H1 (cell line): ENCODE measurements around the gene TMEM79. TPM values are rescaled to one million over a fixed set of nuclear protein-coding genes. Genes with fewer than 3 reads are reported as not detected.

ENCODE experiments used
- CTCF ChIA-PET: fragments of 300-600 bp; sonication (Branson Sonifier 250); formaldehyde crosslinking; loops from one replicate; lab custom pipeline; 2021; ENCODE audit not compliant: partially characterized antibody; lab: Charles Lee
- POLR2A ChIA-PET: fragments of 300-600 bp; sonication (Branson Sonifier 250); formaldehyde crosslinking; loops from one replicate; lab custom pipeline; 2021; ENCODE audit warnings: inconsistent platforms; ENCODE audit not compliant: partially characterized antibody; lab: Charles Lee
- DNase-seq, 2 experiments: peaks; one replicate each; pipeline versions ENCODE4 v3.0.0 to v3.0.0-alpha.2; 2010 to 2022; ENCODE audit warnings: low spot score in 2 of 2, low read depth in 1 of 2, mixed read lengths in 1 of 2
- FAIRE-seq: peaks from 2 replicates; lab custom pipeline; 2011; peaks lifted over from hg19 to GRCh38; lab: Jason Lieb, UNC
- H2AFZ ChIP-seq: 2 replicates; pipeline ENCODE4 v1.8.1; 2012; ENCODE audit warnings: low read length, inconsistent platforms
- H2AK5ac ChIP-seq: 2 replicates; pipeline ENCODE4 v1.6.1; 2013; ENCODE audit warnings: low read depth, low read length
- H2BK120ac ChIP-seq: replicated peaks from 2 replicates; pipeline ENCODE3; 2013; ENCODE audit warnings: low read depth, low read length, inconsistent platforms
- H2BK12ac ChIP-seq: 2 replicates; pipeline ENCODE4 v1.6.1; 2013; ENCODE audit warnings: low read depth, low read length
- H2BK15ac ChIP-seq: 2 replicates; pipeline ENCODE4 v1.6.1; 2013; ENCODE audit warnings: low read length
- H2BK20ac ChIP-seq: 2 replicates; pipeline ENCODE4 v1.6.1; 2013; ENCODE audit warnings: low read length
- H2BK5ac ChIP-seq: 2 replicates; pipeline ENCODE4 v1.6.1; 2013; ENCODE audit warnings: low read depth, low read length
- H3K14ac ChIP-seq: 2 replicates; pipeline ENCODE4 v1.6.1; 2013; ENCODE audit warnings: inconsistent platforms; ENCODE audit not compliant: insufficient read length
- H3K18ac ChIP-seq: 2 replicates; pipeline ENCODE4 v1.6.1; 2013; ENCODE audit warnings: low read length; ENCODE audit errors: extremely low read depth
- H3K23ac ChIP-seq: 2 replicates; pipeline ENCODE4 v1.6.1; 2013; ENCODE audit warnings: inconsistent platforms; ENCODE audit not compliant: insufficient read length
- H3K23me2 ChIP-seq: 2 replicates; pipeline ENCODE4 v1.6.1; 2013; ENCODE audit warnings: low read depth, low read length
- H3K27ac ChIP-seq: 2 replicates; pipeline ENCODE4 v1.6.1; 2011; ENCODE audit warnings: low read depth, low read length, inconsistent platforms
- H3K27me3 ChIP-seq, 4 experiments: replicated peaks in 1 of 4; 1 replicate in 1 of 4; 2 replicates in 3 of 4; pipeline versions ENCODE4 v1.6.1 to v1.8.1; 2011 to 2013; ENCODE audit warnings: low read length in 3 of 4, mild to moderate bottlenecking in 3 of 4, inconsistent platforms in 2 of 4, mixed read lengths in 2 of 4, moderate library complexity in 1 of 4; ENCODE audit not compliant: control insufficient read depth in 3 of 4, insufficient read depth in 3 of 4; ENCODE audit errors: extremely low read depth in 1 of 4
- H3K36me3 ChIP-seq, 4 experiments: 2 replicates each; pipeline versions ENCODE4 v1.6.1 to v1.8.1; 2011 to 2013; ENCODE audit warnings: mild to moderate bottlenecking in 4 of 4, low read length in 3 of 4, moderate library complexity in 2 of 4, control low read depth in 1 of 4, inconsistent platforms in 1 of 4; ENCODE audit not compliant: insufficient read depth in 4 of 4, control insufficient read depth in 2 of 4
- H3K4ac ChIP-seq: replicated peaks from 2 replicates; pipeline ENCODE3; 2013; ENCODE audit warnings: low read length, low read depth, mixed read lengths, inconsistent platforms; ENCODE audit not compliant: insufficient read length
- H3K4me1 ChIP-seq, 4 experiments: replicated peaks in 1 of 4; 1 replicate in 1 of 4; 2 replicates in 3 of 4; pipeline versions ENCODE4 v1.6.1 to v1.8.1; 2011 to 2013; ENCODE audit warnings: low read length in 3 of 4, inconsistent platforms in 2 of 4, mixed read lengths in 1 of 4; ENCODE audit not compliant: insufficient read depth in 4 of 4, control insufficient read depth in 3 of 4
- H3K4me2 ChIP-seq, 2 experiments: 2 replicates each; pipeline versions ENCODE4 v1.6.1 to v1.8.1; 2011 to 2013; ENCODE audit warnings: low read depth in 2 of 2, low read length in 2 of 2, control low read depth in 1 of 2, inconsistent platforms in 1 of 2, mild to moderate bottlenecking in 1 of 2; ENCODE audit not compliant: insufficient read depth in 1 of 2
- H3K4me3 ChIP-seq, 4 experiments: fragments of 200-600, 300-600 bp in 1 of 4; sonication (generic), shearing (Covaris generic), sonication (Bioruptor Twin) in 1 of 4; 2 replicates each; pipeline versions ENCODE4 v1.5.1 to v1.8.1; 2011 to 2016; ENCODE audit warnings: low read length in 4 of 4, low read depth in 3 of 4, control low read depth in 2 of 4, inconsistent platforms in 2 of 4, mild to moderate bottlenecking in 2 of 4, mixed read lengths in 1 of 4, moderate library complexity in 1 of 4; ENCODE audit not compliant: insufficient read depth in 2 of 4; ENCODE audit errors: extremely low read depth in 1 of 4
- H3K56ac ChIP-seq: replicated peaks from 2 replicates; pipeline ENCODE3; 2013; ENCODE audit warnings: low read depth, mild to moderate bottlenecking, mixed read lengths, low read length, inconsistent platforms; ENCODE audit not compliant: insufficient read length
- H3K79me1 ChIP-seq: 2 replicates; pipeline ENCODE4 v1.6.1; 2013; ENCODE audit warnings: low read depth, low read length, control low read depth
- H3K79me2 ChIP-seq, 2 experiments: 2 replicates each; pipeline versions ENCODE4 v1.6.1 to v1.8.1; 2012 to 2013; ENCODE audit warnings: low read length in 2 of 2, mild to moderate bottlenecking in 2 of 2, inconsistent platforms in 1 of 2; ENCODE audit not compliant: insufficient read depth in 2 of 2, control insufficient read depth in 1 of 2
- H3K9ac ChIP-seq, 4 experiments: replicated peaks in 1 of 4; 1 replicate in 1 of 4; 2 replicates in 3 of 4; pipeline versions ENCODE4 v1.6.1 to v1.8.1; 2011 to 2013; ENCODE audit warnings: low read depth in 3 of 4, low read length in 3 of 4, control low read depth in 2 of 4, mild to moderate bottlenecking in 2 of 4, moderate library complexity in 2 of 4, inconsistent platforms in 1 of 4; ENCODE audit errors: extremely low read depth in 1 of 4
- H3K9me3 ChIP-seq, 2 experiments: 2 replicates each; pipeline versions ENCODE4 v1.6.1 to v1.8.1; 2012 to 2013; ENCODE audit warnings: mild to moderate bottlenecking in 2 of 2, moderate library complexity in 2 of 2, control low read depth in 1 of 2, inconsistent platforms in 1 of 2, low read depth in 1 of 2, low read length in 1 of 2, mixed read lengths in 1 of 2; ENCODE audit not compliant: insufficient read depth in 2 of 2
- H4K20me1 ChIP-seq, 2 experiments: replicated peaks in 1 of 2; 2 replicates each; pipeline versions ENCODE3 to v1.8.1; 2011 to 2013; ENCODE audit warnings: inconsistent platforms in 2 of 2, low read length in 2 of 2, mild to moderate bottlenecking in 1 of 2; ENCODE audit not compliant: insufficient read depth in 2 of 2, control insufficient read depth in 1 of 2
- H4K5ac ChIP-seq: 2 replicates; pipeline ENCODE4 v1.6.1; 2013; ENCODE audit warnings: low read length, low read depth, mixed read lengths, inconsistent platforms; ENCODE audit not compliant: insufficient read length
- H4K8ac ChIP-seq: 2 replicates; pipeline ENCODE4 v1.8.0; 2013; ENCODE audit warnings: mild to moderate bottlenecking, moderate library complexity, low read length, inconsistent platforms; ENCODE audit not compliant: insufficient read depth; ENCODE audit errors: extremely low read depth
- H4K91ac ChIP-seq: replicated peaks from 2 replicates; pipeline ENCODE3; 2013; ENCODE audit warnings: low read length, mixed read lengths, inconsistent platforms; ENCODE audit not compliant: insufficient read length
- BACH1 ChIP-seq: IDR thresholded peaks from 2 replicates; pipeline ENCODE4 v1.6.1; 2012; ENCODE audit warnings: low read length, improper control_type of control experiment
- CBX5 ChIP-seq: fragments of 300-800, 300-1000 bp; sonication (generic); IDR thresholded peaks from 2 replicates; pipeline ENCODE4 v1.7.1; 2016; ENCODE audit warnings: antibody characterized with exemption, low read length, low read depth
- CHD2 ChIP-seq: IDR thresholded peaks from 2 replicates; pipeline ENCODE4 v1.6.1; 2012; ENCODE audit warnings: low read length, improper control_type of control experiment
- FOSL1 ChIP-seq: IDR thresholded peaks from 2 replicates; pipeline ENCODE4 v1.6.1; 2011; ENCODE audit warnings: mild to moderate bottlenecking, low read depth, low read length, moderate library complexity; ENCODE audit not compliant: insufficient read depth
- GABPA ChIP-seq: IDR thresholded peaks from 2 replicates; pipeline ENCODE4 v1.6.1; 2011; ENCODE audit warnings: mild to moderate bottlenecking, low read length, moderate library complexity, borderline replicate concordance; ENCODE audit not compliant: insufficient read depth
- GTF2F1 ChIP-seq: IDR thresholded peaks from 2 replicates; pipeline ENCODE4 v1.6.1; 2012; ENCODE audit warnings: low read depth, low read length, improper control_type of control experiment, borderline replicate concordance
- KDM1A ChIP-seq: fragments of 200-600, 300-600 bp; sonication (generic); IDR thresholded peaks from 2 replicates; pipeline ENCODE4 v1.7.1; 2016; ENCODE audit warnings: mild to moderate bottlenecking, low read length, borderline replicate concordance
- NANOG ChIP-seq: IDR thresholded peaks from 2 replicates; pipeline ENCODE4 v1.6.1; 2011; ENCODE audit warnings: low read length, low read depth, mild to moderate bottlenecking, inconsistent platforms; ENCODE audit not compliant: insufficient read depth, poor library complexity, severe bottlenecking
- NRF1 ChIP-seq: IDR thresholded peaks from 2 replicates; pipeline ENCODE4 v1.6.1; 2011; ENCODE audit warnings: mild to moderate bottlenecking, low read depth, low read length, improper control_type of control experiment
- POLR2AphosphoS5 ChIP-seq: IDR thresholded peaks from 2 replicates; pipeline ENCODE4 v1.6.1; 2011; ENCODE audit warnings: low read depth, low read length
- RAD21 ChIP-seq, 2 experiments: IDR thresholded peaks in 1 of 2; conservative IDR thresholded peaks in 1 of 2; 2 replicates each; pipeline ENCODE4 v1.6.1; 2011; ENCODE audit warnings: low read depth in 2 of 2, low read length in 2 of 2, improper control_type of control experiment in 1 of 2, inconsistent platforms in 1 of 2, mild to moderate bottlenecking in 1 of 2, moderate library complexity in 1 of 2
- RFX5 ChIP-seq: IDR thresholded peaks from 2 replicates; pipeline ENCODE4 v1.6.1; 2011; ENCODE audit warnings: low read depth, low read length, improper control_type of control experiment, borderline replicate concordance
- RXRA ChIP-seq: IDR thresholded peaks from 2 replicates; pipeline ENCODE4 v1.6.1; 2011; ENCODE audit warnings: low read depth, mild to moderate bottlenecking, low read length, moderate library complexity; ENCODE audit not compliant: insufficient read depth
- ZNF274 ChIP-seq: IDR thresholded peaks from 2 replicates; pipeline ENCODE4 v1.7.0; 2012; ENCODE audit warnings: low read length, borderline replicate concordance; ENCODE audit errors: extremely low read depth
- WGBS, 2 experiments: shearing (Covaris generic) in 1 of 2; methylation state at CpG; one replicate each; pipeline versions ENCODE4 v1.1.6 to v1.1.7; 2013 to 2015; ENCODE audit warnings: low lambda C conversion rate in 2 of 2, mixed read lengths in 2 of 2, inconsistent platforms in 1 of 2, low coverage in 1 of 2, missing lambda C conversion rate in 1 of 2; ENCODE audit not compliant: insufficient replicate concordance in 2 of 2, insufficient coverage in 1 of 2, insufficient read length in 1 of 2; ENCODE audit errors: extremely low coverage in 1 of 2, missing lambda C conversion rate in 1 of 2; 5-methylcytosine and 5-hydroxymethylcytosine counted together
- polyA plus RNA-seq, 7 experiments: library from polyadenylated mRNA; depleted of rRNA in 3 of 7; stranded (reverse) in 5 of 7; unstranded in 2 of 7; fragments of >200 nt in 5 of 7; fragments of 200-250 nt in 2 of 7; gene quantifications; 1 replicate in 5 of 7; 2 replicates in 1 of 7; 4 replicates in 1 of 7; pipeline versions ENCODE4 v1.2.1 to v1.2.3, GENCODE V29; 2011 to 2013; ENCODE audit warnings: missing spikeins in 2 of 7, mixed read lengths in 2 of 7
- total RNA-seq: library from RNA; stranded (reverse); fragmentation: NEBNext Ultra II Directional; extraction: Animal tissue kit (Norgen Biotek cat#: 25700); gene quantifications from 2 replicates; pipeline ENCODE4 v1.2.1, GENCODE V29; 2021

TMEM79 gene
- total and polyA plus RNA-seq, 2 of the 8 experiments (the other 6 are each of a cell fraction or from before 2014, with no cell fraction given): 2.1 to 2.3 TPM

GRCh38 chr1:156284757-156285156, 632 bp downstream of the TMEM79 start:
- Histone ChIP-seq H4K20me1 (peaks cover 0 to 9% of the 10 kb centered on the region in 2 experiments), H3K9ac (no peak overlapping the region; a peak in 1 of 7 replicates), H3K79me2 (peaks cover 18 to 25% of the 10 kb centered on the region in 2 experiments), H3K14ac (no peak overlapping the region), H4K8ac (no peak overlapping the region), H2AFZ (no peak overlapping the region), H3K23ac (no peak overlapping the region), H3K18ac (no peak overlapping the region), H3K36me3 (peaks cover 0 to 4% (median 0%) of the 10 kb centered on the region in 4 experiments; a peak in 1 of 8 replicates), H3K27ac (no peak overlapping the region), H3K4ac (no peak overlapping the region), H3K56ac (no peak overlapping the region), H3K4me3 (no peak overlapping the region), H3K9me3 (no peaks in the 10 kb centered on the region), H4K5ac (no peak overlapping the region), H3K23me2 (peaks cover 13% of the 10 kb centered on the region), H2BK12ac (no peak overlapping the region), H3K27me3 (no peaks in the 10 kb centered on the region), H3K4me1 (peaks cover 0 to 10% (median 3%) of the 10 kb centered on the region in 4 experiments; a peak in 2 of 7 replicates), H3K79me1 (peaks cover 8% of the 10 kb centered on the region), H3K4me2 (no peak overlapping the region), H2BK120ac (no peak overlapping the region), H4K91ac (no peak overlapping the region), H2AK5ac (no peak overlapping the region), H2BK5ac (no peak overlapping the region), H2BK20ac (no peak overlapping the region), H2BK15ac (no peak overlapping the region)
- DNase-seq (no peak), FAIRE-seq (no peak)
- CTCF ChIA-PET: interaction anchor here (0.7 to 1.5 kb wide), 4 partner anchors 35 to 143 kb away, joined by 3 to 5 read pairs (median 4); no protein-coding TSS in a partner anchor
- 92% methylated on average over 4 of the region's 4 CpGs; no CpG with 5 or more reads in 1 of the 2 experiments for WGBS, 2 experiments
- POLR2A ChIA-PET: interaction anchor here (0.7 to 17.4 kb wide), 6 partner anchors 16 to 76 kb away, joined by 3 to 221 read pairs (median 3); partner anchors contain the start of genes BGLAP, GLMP, PAQR6 and PMF1
- TF ChIP-seq ZNF274 (no peak), RXRA (no peak), NANOG (no peak), FOSL1 (no peak), GTF2F1 (no peak), CBX5 (no peak), GABPA (no peak), NRF1 (no peak), KDM1A (no peak), RAD21 (IDR thresholded peaks at IDR 0.05 in 1 of 2, conservative IDR thresholded peaks at IDR 0.05 in 1 of 2; ENCODE audit: low read depth in 2 of 2, low read length in 2 of 2) (no peak), CHD2 (no peak), RFX5 (no peak), BACH1 (no peak), POLR2AphosphoS5 (no peak)
